ENCODE results near the gene UNC5C. TPM values are rescaled to one million over a fixed set of nuclear protein-coding genes. Genes with fewer than 3 reads are reported as not detected.

Gene UNC5C
- total and polyA plus RNA-seq, 2 of the 4 experiments (the other 2 are of a cell fraction): under 0.01 TPM

DNA sequence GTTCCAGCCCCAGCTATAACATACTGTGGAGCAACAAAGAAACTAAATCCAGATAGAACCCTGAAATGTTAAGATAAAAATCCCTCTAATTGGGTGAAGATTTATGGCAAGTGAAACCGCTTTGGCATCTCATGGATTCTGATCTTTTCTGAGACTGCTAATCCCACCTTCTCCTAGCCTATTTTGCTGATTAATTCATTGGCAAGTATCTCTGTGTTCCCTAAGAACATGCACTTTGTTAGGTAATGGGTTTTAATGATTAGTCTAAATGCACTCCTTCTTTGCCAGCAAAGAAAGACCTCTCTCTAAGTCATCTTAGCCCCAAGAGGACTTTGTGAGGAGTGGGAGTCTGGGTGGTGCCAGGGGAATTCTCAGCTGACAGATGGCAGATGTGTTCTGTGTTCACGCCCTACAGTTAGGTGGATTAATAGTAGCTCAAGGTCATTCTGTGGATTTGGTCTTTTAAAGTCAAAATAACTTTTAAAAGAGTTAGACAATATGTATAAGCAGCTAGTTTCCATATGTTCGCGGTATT, 171.3 kb downstream of the UNC5C start:
- no peak for DNase-seq
- no peaks in the 10 kb centered on the region for H4K20me1 ChIP-seq (ENCODE audit: insufficient read depth, low read length)
- H3K4me2 ChIP-seq (ENCODE audit: low read depth, low read length): no peak overlapping the region
- no peak overlapping the region for H3K18ac ChIP-seq (ENCODE audit: low read depth, low read length)
- H2AFZ ChIP-seq (replicated peaks; ENCODE audit: low read length, poor library complexity): no peak overlapping the region
- H3K23ac ChIP-seq (ENCODE audit: low read depth, low read length): no peak overlapping the region
- no peaks in the 10 kb centered on the region for H3K27me3 ChIP-seq (ENCODE audit: control insufficient read depth, insufficient read depth, low read length)
- no CpG with 5 or more reads among the region's 4 CpGs for WGBS, 2 experiments (ENCODE audit: extremely low coverage in 2 of 2, insufficient read length in 1 of 2)
- BruUV-seq (replicated peaks): no TSS peak
- no peaks in the 10 kb centered on the region for H3K4me1 ChIP-seq (ENCODE audit: control insufficient read depth, insufficient read depth, low read length)
- no peak overlapping the region for H4K91ac ChIP-seq (ENCODE audit: insufficient read depth, low read depth, low read length)
- no peak overlapping the region for H2BK20ac ChIP-seq (ENCODE audit: low read depth, low read length)
- H3K4ac ChIP-seq (ENCODE audit: low read depth, low read length): no peak overlapping the region
- no peaks in the 10 kb centered on the region for H3K79me1 ChIP-seq (ENCODE audit: low read depth in 1 of 2, low read length in 2 of 2)
- H2BK120ac ChIP-seq (ENCODE audit: low read depth, low read length): no peak overlapping the region
- H3K36me3 ChIP-seq (ENCODE audit: control insufficient read depth, insufficient read depth, low read length): no peaks in the 10 kb centered on the region
- no peak overlapping the region for H3K4me3 ChIP-seq (ENCODE audit: insufficient read depth, low read depth, low read length)
- H2BK15ac ChIP-seq (ENCODE audit: low read depth, low read length): no peak overlapping the region
- no peak overlapping the region for H3K14ac ChIP-seq (replicated peaks; ENCODE audit: low read depth, low read length)
- TF ChIP-seq BHLHE40 (IDR thresholded peaks at IDR 0.05; ENCODE audit: low read depth, low read length): no peak
- no peak for TF ChIP-seq RAD21 (IDR thresholded peaks at IDR 0.05; ENCODE audit: low read length)
- TF ChIP-seq, protein P1, sequence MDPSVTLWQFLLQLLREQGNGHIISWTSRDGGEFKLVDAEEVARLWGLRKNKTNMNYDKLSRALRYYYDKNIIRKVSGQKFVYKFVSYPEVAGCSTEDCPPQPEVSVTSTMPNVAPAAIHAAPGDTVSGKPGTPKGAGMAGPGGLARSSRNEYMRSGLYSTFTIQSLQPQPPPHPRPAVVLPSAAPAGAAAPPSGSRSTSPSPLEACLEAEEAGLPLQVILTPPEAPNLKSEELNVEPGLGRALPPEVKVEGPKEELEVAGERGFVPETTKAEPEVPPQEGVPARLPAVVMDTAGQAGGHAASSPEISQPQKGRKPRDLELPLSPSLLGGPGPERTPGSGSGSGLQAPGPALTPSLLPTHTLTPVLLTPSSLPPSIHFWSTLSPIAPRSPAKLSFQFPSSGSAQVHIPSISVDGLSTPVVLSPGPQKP (IDR thresholded peaks at IDR 0.05; ENCODE audit: borderline replicate concordance, low read depth, low read length): no peak
- TF ChIP-seq, protein P2, sequence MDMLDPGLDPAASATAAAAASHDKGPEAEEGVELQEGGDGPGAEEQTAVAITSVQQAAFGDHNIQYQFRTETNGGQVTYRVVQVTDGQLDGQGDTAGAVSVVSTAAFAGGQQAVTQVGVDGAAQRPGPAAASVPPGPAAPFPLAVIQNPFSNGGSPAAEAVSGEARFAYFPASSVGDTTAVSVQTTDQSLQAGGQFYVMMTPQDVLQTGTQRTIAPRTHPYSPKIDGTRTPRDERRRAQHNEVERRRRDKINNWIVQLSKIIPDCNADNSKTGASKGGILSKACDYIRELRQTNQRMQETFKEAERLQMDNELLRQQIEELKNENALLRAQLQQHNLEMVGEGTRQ (IDR thresholded peaks at IDR 0.05; ENCODE audit: low read depth, low read length): no peak
- TF ChIP-seq CEBPB (IDR thresholded peaks at IDR 0.05; ENCODE audit: low read depth, low read length): no peak
- no peak for TF ChIP-seq MXI1 (IDR thresholded peaks at IDR 0.05; ENCODE audit: borderline replicate concordance, low read depth, low read length)
- TF ChIP-seq CHD1 (IDR thresholded peaks at IDR 0.05; ENCODE audit: low read depth, low read length): no peak
- TF ChIP-seq, protein P3, sequence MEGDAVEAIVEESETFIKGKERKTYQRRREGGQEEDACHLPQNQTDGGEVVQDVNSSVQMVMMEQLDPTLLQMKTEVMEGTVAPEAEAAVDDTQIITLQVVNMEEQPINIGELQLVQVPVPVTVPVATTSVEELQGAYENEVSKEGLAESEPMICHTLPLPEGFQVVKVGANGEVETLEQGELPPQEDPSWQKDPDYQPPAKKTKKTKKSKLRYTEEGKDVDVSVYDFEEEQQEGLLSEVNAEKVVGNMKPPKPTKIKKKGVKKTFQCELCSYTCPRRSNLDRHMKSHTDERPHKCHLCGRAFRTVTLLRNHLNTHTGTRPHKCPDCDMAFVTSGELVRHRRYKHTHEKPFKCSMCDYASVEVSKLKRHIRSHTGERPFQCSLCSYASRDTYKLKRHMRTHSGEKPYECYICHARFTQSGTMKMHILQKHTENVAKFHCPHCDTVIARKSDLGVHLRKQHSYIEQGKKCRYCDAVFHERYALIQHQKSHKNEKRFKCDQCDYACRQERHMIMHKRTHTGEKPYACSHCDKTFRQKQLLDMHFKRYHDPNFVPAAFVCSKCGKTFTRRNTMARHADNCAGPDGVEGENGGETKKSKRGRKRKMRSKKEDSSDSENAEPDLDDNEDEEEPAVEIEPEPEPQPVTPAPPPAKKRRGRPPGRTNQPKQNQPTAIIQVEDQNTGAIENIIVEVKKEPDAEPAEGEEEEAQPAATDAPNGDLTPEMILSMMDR (conservative IDR thresholded peaks at IDR 0.05; ENCODE audit: low read depth, low read length): no peak
- no peak for TF ChIP-seq POLR2A (IDR thresholded peaks at IDR 0.05; ENCODE audit: low read depth, low read length)
- TF ChIP-seq RCOR1 (IDR thresholded peaks at IDR 0.05; ENCODE audit: insufficient replicate concordance, low read length): no peak
- no peak for TF ChIP-seq RFX5 (IDR thresholded peaks at IDR 0.05; ENCODE audit: low read depth, low read length)
- no peak for TF ChIP-seq MAFK (IDR thresholded peaks at IDR 0.05; ENCODE audit: low read depth, low read length)
- TF ChIP-seq MAZ (IDR thresholded peaks at IDR 0.05; ENCODE audit: borderline replicate concordance, low read depth, low read length): no peak
- TF ChIP-seq NFE2L2 (IDR thresholded peaks at IDR 0.05; ENCODE audit: low read depth, low read length): no peak
- no peak for TF ChIP-seq FOS (IDR thresholded peaks at IDR 0.05; ENCODE audit: low read depth, low read length)
- TF ChIP-seq SMC3 (IDR thresholded peaks at IDR 0.05; ENCODE audit: low read depth, low read length): no peak
- no peak overlapping the region for H2BK5ac ChIP-seq (ENCODE audit: low read depth, low read length, poor library complexity, severe bottlenecking)
- no peak overlapping the region for H3K56ac ChIP-seq (ENCODE audit: extremely low read depth, insufficient read depth, low read length)
- no peak overlapping the region for H3K27ac ChIP-seq (ENCODE audit: insufficient read depth, low read length)
- dilution Hi-C loops (cut with HindIII; ENCODE audit: low sequenced_read_pairs, unreplicated experiment) (no loop called here), in situ Hi-C loops (cut with MboI; ENCODE audit: low sequenced_read_pairs) (no loop called here), intact Hi-C loops (cut with micrococcal nuclease) (no loop called here)
- no peaks in the 10 kb centered on the region for H3K9me3 ChIP-seq (ENCODE audit: control insufficient read depth, insufficient read depth, low read length)
- CTCF ChIA-PET: no interaction called here
- no peak overlapping the region for H2AK5ac ChIP-seq (ENCODE audit: low read depth, low read length)
- no peak overlapping the region for H2AK9ac ChIP-seq (replicated peaks; ENCODE audit: low read depth, low read length, poor library complexity)
- H4K5ac ChIP-seq (ENCODE audit: low read depth, low read length): no peak overlapping the region
- H3K9me1 ChIP-seq (ENCODE audit: insufficient read depth, low read length): no peaks in the 10 kb centered on the region
- no peak overlapping the region for H3K9ac ChIP-seq (ENCODE audit: low read depth, low read length)
- POLR2A ChIA-PET (ENCODE audit: unreplicated experiment): no interaction called here
- no peak overlapping the region for H4K8ac ChIP-seq (ENCODE audit: low read depth in 2 of 2, low read length in 2 of 2)
- no peak for ATAC-seq (ENCODE audit: low read depth)
